NCI-H1048 (cell line): Measurements from ENCODE around the gene NCAM1.

Source experiments
- DNase-seq: peaks from one replicate; lab custom pipeline; 2025; lab: John Stamatoyannopoulos, UW

Gene NCAM1

DNA sequence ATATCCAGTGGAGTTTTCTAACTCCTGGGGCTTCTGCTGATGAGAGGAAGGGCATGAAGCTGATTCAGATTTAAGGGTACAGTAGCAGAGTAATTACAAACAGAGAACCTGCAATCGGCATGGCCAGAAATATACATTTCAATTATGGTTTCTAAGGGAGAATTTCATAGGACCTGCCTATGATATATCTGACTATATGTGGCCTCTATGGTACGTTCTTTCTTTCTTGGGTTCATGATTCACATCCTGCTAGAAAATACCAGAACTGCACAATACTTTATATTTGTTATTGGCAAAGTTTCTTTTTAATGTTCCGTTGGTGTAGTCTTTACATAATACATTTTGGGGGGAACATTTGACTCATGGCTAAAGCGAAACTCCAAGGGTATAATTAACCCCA, 290.1 kb downstream of the NCAM1 start:
- DNase-seq: no peak

DNA sequence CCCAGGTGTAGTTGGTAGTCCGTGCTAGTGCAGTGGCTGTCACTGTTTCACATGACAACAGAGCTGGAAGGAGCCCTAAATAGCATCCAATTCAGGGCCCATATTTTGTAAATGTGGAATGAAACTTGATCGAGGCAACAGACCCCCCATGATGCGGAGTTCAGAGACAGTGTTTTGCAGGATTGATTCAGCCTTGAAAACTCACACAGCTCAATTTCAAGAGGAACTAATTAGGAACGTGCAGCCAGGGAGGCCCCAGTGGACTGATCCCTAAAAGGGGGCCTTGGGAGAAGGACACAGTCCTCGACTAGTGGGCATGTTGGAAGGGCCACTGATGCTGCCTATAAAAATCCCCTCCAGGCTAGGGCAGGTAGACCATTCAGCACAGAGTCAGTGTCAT, 292.2 kb downstream of the NCAM1 start:
- no peak for DNase-seq

- DNase-seq: no peak
Observed at GRCh38 chr11:113255096-113255495, 293.9 kb downstream of the NCAM1 start.

- no peak for DNase-seq
Observed at GRCh38 chr11:113255741-113256140, 294.5 kb downstream of the NCAM1 start.

DNA sequence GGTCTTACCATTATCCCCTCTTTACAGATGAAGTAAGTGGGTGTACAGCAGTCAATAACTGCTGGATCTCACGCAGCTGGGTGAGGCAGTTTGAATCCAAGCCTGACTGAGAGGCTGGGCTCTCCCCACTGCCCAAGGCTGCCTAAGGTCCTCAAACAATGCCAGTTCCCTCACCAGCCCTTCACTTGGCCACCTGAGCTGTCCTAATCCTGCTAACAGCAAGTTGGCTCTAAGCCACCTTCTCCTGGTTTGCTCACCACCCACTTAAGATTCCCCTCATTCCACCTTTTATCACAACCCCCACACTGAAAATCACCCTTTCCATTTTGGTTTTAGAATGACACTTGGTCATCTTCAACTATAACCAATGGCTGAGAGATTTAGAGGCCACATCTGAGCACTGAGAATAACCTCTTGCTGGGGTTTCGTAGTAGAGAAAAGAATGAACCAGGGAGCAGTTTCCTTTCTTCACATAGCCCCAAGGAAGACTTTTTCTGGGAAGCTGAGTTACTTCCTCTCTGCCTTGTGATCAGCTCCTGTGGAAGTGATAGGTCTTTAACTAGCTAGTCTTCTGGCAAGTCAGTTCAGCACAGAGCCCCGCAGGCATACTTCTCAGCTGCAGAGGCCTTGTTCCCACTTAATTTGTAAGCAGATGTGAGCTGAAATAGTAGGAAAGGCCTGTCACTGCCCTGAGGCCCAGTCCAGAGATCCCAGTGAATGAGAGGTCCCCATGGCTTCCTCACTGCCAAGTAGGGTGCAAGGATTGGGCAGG, 295.4 kb downstream of the NCAM1 start:
- no peak for DNase-seq

- no peak for DNase-seq
Observed at GRCh38 chr11:113260096-113260425, 298.8 kb downstream of the NCAM1 start.

DNA sequence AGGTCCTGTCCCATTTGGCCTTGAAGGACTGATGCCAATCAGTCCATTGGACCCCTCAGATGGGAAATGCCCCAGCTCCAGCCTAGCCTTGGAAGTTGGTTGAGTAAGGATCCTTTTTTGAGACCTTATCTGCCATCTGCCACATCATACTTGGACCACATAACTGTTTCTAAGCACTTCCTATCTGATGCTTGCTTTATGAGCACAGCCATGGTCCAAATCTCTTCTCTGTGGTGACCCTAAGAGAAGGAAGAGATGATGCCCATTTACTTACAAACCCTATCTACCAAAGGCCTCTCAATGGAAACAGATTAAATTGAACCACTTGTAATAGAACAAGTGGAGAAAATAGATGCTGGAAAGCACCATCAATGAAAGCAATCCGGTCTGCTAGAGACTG, 299.3 kb downstream of the NCAM1 start:
- DNase-seq: no peak

GRCh38 chr11:113261709-113262475, 300.7 kb downstream of the NCAM1 start:
- no peak for DNase-seq

GRCh38 chr11:113262594-113262993, 301.4 kb downstream of the NCAM1 start:
- no peak for DNase-seq

DNA sequence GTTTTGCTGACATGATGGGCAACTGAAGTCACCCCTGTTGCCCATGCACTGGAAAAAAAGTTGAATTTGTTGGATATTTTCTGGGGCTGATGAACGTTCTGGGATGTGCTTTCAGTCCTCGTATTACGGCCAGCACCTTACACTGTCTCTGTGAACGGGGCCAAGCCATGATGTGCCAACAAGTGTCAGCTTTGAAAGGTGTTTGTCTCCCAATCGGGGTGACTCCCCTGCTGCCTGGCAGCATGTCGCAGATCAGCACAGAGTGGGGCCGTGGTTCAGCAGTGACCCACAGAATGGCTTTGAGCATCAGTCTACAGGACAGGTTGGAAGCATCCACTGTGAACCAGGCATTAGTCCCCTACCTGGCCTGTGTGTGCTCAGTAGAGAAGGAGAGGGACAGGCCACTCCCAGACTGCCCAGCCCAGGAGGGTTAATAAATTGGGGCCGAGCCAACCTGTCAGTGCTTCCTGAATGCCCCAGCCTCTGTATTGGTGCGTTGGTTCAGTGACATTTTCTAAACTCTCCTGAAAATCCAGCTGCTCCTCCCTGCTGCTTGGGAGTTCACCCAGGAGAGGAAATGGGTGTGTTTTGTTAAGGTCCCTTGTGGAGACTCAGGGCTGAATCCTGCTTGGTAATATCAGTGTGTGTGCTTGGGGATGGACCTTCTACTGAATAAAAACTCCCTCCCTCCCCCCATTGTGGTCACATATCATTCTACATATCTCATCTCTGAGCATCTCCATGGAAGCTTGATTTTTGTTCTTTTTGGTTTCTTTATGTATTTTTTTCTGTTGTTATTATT, 302.4 kb downstream of the NCAM1 start:
- DNase-seq: no peak

GRCh38 chr11:113265362-113265761, 304.1 kb downstream of the NCAM1 start:
- no peak for DNase-seq

DNA sequence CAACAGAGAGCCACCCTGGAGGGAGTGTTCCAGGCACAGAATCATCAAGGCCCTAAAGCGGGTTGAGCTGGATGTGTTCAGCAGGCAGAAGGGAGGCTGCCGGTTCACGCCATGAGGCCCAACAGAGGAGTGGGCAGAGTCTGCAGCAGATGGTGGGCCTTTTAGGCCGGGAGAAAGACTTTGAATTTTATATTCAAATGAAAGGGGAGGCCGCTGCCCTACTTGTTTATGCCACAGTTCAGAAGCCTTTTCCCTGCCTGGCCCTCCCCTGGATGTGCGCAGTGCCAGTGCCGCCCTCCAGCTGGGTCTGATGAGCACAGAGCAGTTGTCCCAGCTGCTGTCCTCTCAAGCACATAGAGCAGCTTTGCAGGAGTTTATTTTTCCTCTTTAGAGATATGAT, 306.3 kb downstream of the NCAM1 start:
- DNase-seq: no peak

DNA sequence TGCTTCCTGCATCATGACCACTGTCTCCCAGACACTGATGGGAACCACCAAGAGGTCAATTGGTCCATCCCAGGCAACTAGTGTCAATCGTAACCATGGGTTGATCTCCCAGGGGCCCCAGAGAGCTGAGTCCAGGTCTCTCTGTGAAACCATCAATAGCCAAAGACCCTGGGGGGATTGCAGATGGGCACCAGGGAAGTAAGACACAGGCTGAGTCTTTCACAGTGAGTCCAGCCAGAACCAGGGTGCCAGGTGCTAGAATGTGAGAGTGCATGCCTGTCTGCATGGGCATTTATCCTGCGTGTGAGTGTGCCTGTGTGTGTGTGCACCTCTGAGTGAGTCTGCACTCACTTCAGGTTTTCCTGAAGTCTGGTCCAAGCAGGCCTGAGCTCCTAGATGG, 307.9 kb downstream of the NCAM1 start:
- DNase-seq: no peak

GRCh38 chr11:113269636-113270035, 308.4 kb downstream of the NCAM1 start:
- no peak for DNase-seq

DNA sequence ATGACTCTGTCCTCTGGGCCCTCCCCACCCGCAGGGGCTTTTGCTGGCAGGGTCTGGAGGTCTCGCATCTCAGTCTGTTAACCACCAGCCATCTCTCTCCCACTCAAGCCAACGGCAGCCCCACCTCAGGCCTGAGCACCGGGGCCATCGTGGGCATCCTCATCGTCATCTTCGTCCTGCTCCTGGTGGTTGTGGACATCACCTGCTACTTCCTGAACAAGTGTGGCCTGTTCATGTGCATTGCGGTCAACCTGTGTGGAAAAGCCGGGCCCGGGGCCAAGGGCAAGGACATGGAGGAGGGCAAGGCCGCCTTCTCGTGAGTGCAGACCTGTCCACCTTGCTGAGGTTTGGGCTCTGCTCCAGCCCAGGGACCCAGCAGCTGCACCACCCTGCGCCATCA, 308.9 kb downstream of the NCAM1 start:
- no peak for DNase-seq

DNA sequence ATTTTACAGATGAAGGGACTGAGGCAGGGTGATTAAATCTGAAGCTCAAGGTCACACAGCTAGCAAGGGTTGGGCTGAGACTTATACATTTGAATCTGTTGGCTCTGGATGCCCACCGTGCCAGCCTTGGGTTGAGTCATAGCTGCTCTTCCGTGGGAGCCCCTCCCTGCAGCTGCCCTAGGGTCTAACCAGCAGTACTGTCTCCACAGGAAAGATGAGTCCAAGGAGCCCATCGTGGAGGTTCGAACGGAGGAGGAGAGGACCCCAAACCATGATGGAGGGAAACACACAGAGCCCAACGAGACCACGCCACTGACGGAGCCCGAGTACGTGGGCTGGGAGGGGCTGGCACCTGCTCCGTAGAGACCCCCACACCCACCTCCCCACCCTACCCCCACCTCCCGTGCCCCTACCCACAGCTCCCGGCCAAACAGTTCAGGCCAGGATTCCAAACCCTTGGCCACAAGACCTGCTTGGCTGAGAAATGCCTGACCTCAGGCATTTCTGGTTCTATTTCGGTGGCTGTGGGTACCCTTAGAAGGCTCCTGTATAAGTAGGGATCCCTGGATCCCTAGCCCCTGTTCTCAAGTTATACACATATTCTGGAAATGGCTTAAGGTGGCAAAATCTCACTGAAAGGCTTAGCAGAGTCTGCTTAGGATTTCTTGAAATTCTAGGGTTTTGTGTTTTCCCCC, 310.5 kb downstream of the NCAM1 start:
- DNase-seq: no peak

DNA sequence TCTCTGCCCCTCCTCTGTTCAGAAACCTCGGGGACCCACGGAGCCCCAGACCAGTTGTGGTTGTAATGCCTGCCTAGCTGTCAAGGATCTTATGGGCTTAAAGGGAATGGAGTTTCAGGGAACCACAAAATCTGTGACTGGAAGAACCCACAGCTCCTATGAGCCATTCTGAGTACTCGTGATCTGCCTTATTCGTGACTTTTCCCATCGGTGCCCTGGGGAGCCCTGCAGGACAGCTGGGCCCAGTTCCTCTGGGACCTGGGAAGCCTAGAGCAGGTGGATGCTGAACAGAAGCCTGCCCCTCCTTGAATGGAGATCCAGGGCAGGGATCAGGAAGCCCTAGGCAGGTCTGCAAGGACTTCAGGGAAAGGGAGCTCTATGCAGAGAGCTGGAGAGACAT, 311.1 kb downstream of the NCAM1 start:
- no peak for DNase-seq

DNA sequence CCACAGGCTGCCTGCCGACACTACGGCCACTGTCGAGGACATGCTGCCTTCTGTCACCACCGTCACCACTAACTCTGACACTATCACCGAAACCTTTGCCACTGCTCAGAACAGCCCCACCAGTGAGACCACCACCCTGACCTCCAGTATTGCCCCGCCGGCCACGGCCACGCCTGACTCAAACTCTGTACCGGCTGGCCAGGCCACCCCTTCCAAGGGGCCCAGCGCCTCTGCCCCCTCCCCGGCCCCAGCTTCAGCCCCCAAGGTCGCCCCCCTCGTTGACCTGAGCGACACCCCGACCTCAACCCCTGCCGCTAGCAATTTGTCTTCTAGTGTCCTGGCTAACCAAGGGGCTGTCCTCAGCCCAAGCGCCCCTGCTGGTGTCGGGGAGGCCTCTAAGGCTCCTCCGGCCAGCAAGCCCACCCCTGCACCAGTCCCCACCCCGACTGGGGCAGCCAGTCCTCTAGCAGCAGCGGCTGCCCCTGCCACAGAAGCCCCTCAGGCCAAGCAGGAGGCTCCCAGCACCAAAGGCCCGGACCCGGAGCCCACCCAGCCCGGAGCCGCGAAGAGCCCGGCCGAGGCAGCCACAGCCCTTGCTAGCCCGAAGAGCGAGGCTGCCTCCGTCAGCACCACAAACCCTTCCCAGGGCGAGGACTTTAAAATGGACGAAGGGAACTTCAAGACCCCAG, 311.9 kb downstream of the NCAM1 start:
- no peak for DNase-seq

- no peak for DNase-seq
Observed at GRCh38 chr11:113273720-113274119, 312.5 kb downstream of the NCAM1 start.

DNA sequence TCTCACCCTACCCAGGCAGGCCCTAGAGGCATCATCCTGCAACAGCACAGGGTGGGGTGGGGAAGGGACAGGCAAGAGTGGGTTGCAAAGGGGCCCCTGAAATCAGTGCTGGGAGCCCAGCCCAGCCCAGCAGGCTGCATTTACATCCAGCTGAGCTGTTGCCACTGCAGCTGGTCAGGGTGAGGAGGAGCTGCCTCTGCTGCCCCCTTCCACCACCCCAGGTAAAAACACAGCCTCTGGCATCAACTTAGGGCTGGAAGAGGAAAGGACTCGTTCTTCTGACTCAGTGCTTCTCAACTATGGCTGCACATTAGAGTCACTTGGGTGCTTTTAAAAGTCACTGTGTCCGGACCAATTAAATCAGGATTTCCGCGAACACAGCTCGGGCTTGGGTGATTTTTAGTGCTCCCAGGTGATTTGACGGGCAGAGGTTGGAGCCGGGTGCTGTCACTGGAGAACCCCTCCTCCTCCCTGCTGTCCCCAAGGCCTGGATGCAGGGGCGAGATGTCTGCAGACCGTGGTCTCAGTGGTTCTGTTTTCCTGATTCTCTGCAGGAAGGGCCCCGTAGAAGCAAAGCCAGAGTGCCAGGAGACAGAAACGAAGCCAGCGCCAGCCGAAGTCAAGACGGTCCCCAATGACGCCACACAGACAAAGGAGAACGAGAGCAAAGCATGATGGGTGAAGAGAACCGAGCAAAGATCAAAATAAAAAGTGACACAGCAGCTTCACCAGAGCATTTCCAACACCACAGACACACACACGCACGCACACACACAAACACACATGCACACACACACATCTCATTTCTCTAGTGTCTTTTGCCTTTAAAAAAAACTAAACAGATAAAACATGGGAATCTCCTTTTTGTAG, 313.7 kb downstream of the NCAM1 start:
- DNase-seq: no peak

DNA sequence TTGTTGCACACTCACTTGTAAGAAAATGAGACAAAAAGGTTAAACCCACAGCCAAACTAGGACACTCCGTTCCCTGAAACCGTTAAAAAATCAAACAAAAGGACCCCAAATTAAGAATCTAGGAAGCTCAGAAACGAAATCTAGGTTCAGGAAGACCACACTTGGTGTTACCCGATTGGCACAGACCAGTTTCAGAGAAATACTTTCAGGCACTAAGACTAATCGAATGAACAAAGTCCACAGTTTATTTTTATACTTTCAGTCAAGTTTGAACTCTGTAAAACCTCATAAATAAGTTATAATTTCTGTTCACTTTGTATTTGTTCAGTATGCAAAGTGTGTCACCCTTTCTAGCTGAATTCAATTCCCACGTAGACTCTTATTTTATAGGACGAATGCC, 314.4 kb downstream of the NCAM1 start:
- DNase-seq: no peak
